ENCODE results near the gene HBP1. TPM values are rescaled to one million over a fixed set of nuclear protein-coding genes. Genes with fewer than 3 reads are reported as not detected.

Gene HBP1, protein sequence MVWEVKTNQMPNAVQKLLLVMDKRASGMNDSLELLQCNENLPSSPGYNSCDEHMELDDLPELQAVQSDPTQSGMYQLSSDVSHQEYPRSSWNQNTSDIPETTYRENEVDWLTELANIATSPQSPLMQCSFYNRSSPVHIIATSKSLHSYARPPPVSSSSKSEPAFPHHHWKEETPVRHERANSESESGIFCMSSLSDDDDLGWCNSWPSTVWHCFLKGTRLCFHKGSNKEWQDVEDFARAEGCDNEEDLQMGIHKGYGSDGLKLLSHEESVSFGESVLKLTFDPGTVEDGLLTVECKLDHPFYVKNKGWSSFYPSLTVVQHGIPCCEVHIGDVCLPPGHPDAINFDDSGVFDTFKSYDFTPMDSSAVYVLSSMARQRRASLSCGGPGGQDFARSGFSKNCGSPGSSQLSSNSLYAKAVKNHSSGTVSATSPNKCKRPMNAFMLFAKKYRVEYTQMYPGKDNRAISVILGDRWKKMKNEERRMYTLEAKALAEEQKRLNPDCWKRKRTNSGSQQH
- total RNA-seq: 127 and 137 TPM in 2 replicates
- 98.4 TPM for total RNA-seq (2013)
- polyA plus RNA-seq: 47.2 and 103 TPM in 2 replicates
- polyA minus RNA-seq: 68.2 and 125 TPM in 2 replicates

DNA sequence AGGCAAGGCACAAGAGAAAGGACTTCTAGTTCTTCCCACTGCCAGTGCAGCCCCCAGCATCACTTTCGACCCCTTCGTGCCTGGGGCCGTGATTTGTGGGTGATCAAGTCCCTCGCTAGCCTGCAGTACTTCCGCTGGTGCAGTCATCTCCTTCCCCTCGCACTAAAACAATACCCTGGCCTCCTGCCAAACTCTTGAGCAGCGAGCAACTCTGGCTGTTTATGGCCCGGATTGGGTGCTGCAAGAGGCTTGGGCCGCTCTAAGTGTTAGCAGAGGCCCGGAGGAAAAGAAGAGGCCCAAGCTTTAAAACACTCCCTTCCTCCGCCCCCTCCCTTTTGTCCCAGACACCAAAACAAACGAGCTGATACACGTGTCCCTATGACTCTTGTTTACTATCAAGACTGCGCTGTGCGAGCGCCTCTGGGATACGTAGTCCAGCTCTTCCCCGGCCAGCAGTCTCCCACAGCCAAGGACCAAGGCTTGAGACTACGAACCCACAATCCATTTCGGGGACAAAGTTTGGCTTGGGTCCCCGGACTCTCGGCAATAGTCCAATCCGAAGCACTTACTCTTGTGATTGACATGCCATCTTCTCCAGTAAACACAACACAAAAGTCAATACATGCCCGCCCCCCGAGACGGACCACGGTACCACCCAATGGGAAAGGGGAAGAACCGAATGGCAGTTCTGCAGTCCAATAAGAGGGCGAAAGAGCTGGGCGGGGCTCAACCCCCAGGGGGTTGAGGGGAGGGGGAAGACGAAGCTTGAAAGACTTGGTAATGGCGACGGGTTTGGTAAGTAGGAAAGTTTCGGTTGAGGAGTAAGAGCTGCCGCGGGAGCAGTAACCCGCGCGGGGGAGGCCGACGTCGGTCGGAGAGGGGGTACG, at the start of gene HBP1:
TSS of gene HBP1 (plus strand) at position 771 of the 887 bp plus-strand sequence. CDS start 10,891 bp downstream, outside the sequence.
- Mint-ChIP-seq H3K27me3 (peaks cover 12% of the 10 kb centered on the region), H3K9me3 (ENCODE audit: insufficient read depth) (no peaks in the 10 kb centered on the region), H3K4me1 (peaks cover 38% of the 10 kb centered on the region), H3K27ac (peak within 1 kb of the TSS; percentile 100), H3K4me3 (peak within 1 kb of the TSS; percentile 94)
- intact Hi-C loops (cut with micrococcal nuclease): loop anchor here (1.0 to 10.0 kb wide), 11 partner anchors 42 to 1636 kb away; partner anchors contain the start of genes BCAP29, CCDC71L, COG5 and DLD
- peak within 1 kb of the TSS; percentile 80 for H2AFZ ChIP-seq (ENCODE audit: insufficient read depth, low read depth, low read length, poor library complexity, severe bottlenecking)
- peak within 1 kb of the TSS; percentile 93 for H3K4me2 ChIP-seq (replicated peaks; ENCODE audit: low read depth, low read length, poor library complexity, severe bottlenecking)
- WGBS (ENCODE audit: insufficient coverage): under 1% methylated on average over 38 of the region's 44 CpGs
- peaks cover 2 to 4% of the 10 kb centered on the region in 2 experiments for H3K36me3 ChIP-seq (replicated peaks in 1 of 2; ENCODE audit: control extremely low read depth in 1 of 2, control insufficient read depth in 1 of 2, extremely low read depth in 1 of 2, insufficient read depth in 2 of 2, low read length in 1 of 2)
- peaks cover 45% of the 10 kb centered on the region for H3K79me2 ChIP-seq (ENCODE audit: control insufficient read depth, insufficient read depth, low read length)
- ChIA-PET POLR2A (interaction anchor here (0.6 to 2.5 kb wide), 23 partner anchors 12 to 1358 kb away, joined by 3 to 38 read pairs (median 5); partner anchors contain the start of genes CBLL1, CCDC71L, COG5 and DUS4L), CTCF (interaction anchor here (0.6 to 7.6 kb wide), 11 partner anchors 13 to 714 kb away, joined by 3 to 108 read pairs (median 5); partner anchors contain the start of gene CBLL1)
- H3K9ac ChIP-seq (ENCODE audit: low read length): peak within 1 kb of the TSS; percentile 100
- peak within 1 kb of the TSS; percentile 88 to 97 (median 95) for H3K4me3 ChIP-seq (ENCODE audit: control extremely low read depth in 1 of 5, extremely low read depth in 1 of 5, insufficient read depth in 1 of 5, low read depth in 2 of 5, low read length in 4 of 5)
- peaks cover 25 to 37% of the 10 kb centered on the region in 2 donors for H3K4me1 ChIP-seq (ENCODE audit: control insufficient read depth in 2 of 2, insufficient read depth in 2 of 2, low read length in 2 of 2)
- H3K9me3 ChIP-seq (ENCODE audit: control extremely low read depth in 1 of 3, control insufficient read depth in 2 of 3, insufficient read depth in 1 of 3, low read length in 2 of 3): no peaks in the 10 kb centered on the region
- H4K20me1 ChIP-seq (ENCODE audit: control insufficient read depth, insufficient read depth, low read length, poor library complexity, severe bottlenecking): peaks cover 36% of the 10 kb centered on the region
- H3K27me3 ChIP-seq (replicated peaks in 1 of 4; ENCODE audit: control extremely low read depth in 1 of 4, control insufficient read depth in 3 of 4, insufficient read depth in 4 of 4, low read length in 3 of 4): no peaks in the 10 kb centered on the region
- DNase-seq (peak; percentile 99), ATAC-seq (ENCODE audit: low read depth) (peak; percentile 80)
- peak within 1 kb of the TSS; percentile 98 to 99 for H3K27ac ChIP-seq (ENCODE audit: low read length in 2 of 2)
- TF ChIP-seq, protein P1, sequence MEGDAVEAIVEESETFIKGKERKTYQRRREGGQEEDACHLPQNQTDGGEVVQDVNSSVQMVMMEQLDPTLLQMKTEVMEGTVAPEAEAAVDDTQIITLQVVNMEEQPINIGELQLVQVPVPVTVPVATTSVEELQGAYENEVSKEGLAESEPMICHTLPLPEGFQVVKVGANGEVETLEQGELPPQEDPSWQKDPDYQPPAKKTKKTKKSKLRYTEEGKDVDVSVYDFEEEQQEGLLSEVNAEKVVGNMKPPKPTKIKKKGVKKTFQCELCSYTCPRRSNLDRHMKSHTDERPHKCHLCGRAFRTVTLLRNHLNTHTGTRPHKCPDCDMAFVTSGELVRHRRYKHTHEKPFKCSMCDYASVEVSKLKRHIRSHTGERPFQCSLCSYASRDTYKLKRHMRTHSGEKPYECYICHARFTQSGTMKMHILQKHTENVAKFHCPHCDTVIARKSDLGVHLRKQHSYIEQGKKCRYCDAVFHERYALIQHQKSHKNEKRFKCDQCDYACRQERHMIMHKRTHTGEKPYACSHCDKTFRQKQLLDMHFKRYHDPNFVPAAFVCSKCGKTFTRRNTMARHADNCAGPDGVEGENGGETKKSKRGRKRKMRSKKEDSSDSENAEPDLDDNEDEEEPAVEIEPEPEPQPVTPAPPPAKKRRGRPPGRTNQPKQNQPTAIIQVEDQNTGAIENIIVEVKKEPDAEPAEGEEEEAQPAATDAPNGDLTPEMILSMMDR (IDR thresholded peaks at IDR 0.05): no peak
- no peak for TF ChIP-seq EZH2 (IDR thresholded peaks at IDR 0.05; ENCODE audit: borderline replicate concordance, insufficient read depth, low read depth, low read length, poor library complexity, severe bottlenecking)

Data from B cell (primary cell).